Neural cell (in vitro differentiated cells): Measurements from ENCODE around the gene AGK.

Experiments
- CTCF ChIP-seq: fragments of 450-650 bp; IDR thresholded peaks from 2 replicates; pipeline ENCODE4 v1.5.1; 2014; ENCODE audit warnings: antibody characterized with exemption, mild to moderate bottlenecking, moderate library complexity; ENCODE audit not compliant: poor library complexity, severe bottlenecking
- EZH2 ChIP-seq: fragments of 200-600, 300-800 bp; shearing (Covaris generic), sonication (generic); IDR thresholded peaks from 2 replicates; pipeline ENCODE4 v1.6.1; 2014; ENCODE audit warnings: antibody characterized with exemption, low read length, borderline replicate concordance, mild to moderate bottlenecking; ENCODE audit not compliant: insufficient read depth, poor library complexity, severe bottlenecking
- MXI1 ChIP-seq: fragments of 450-650 bp; conservative IDR thresholded peaks from 2 replicates; pipeline ENCODE4 v1.6.1; 2014; ENCODE audit warnings: antibody characterized with exemption, mild to moderate bottlenecking; ENCODE audit not compliant: poor library complexity, severe bottlenecking

- TF ChIP-seq CTCF (no peak), EZH2 (no peak), MXI1 (no peak)
Observed at GRCh38 chr7:141704112-141704511, 152.9 kb downstream of the AGK start.
